SK-N-SH (cell line): ENCODE measurements around the gene ZNF775. TPM values are rescaled to one million over a fixed set of nuclear protein-coding genes. Genes with fewer than 3 reads are reported as not detected.

Experiments used
- CTCF ChIA-PET: fragments of 300-600, 350-600 bp; formaldehyde crosslinking; extraction: SDS; loops from one replicate; lab custom pipeline; 2021; lab: Yijun Ruan, JAX
- POLR2A ChIA-PET: fragments of 350-600 bp; sonication (Branson Sonifier 250); formaldehyde crosslinking; extraction: SDS; loops from one replicate; lab custom pipeline; 2020; ENCODE audit warnings: antibody characterized with exemption, inconsistent platforms; lab: Yijun Ruan, JAX
- DNase-seq: peaks from one replicate; pipeline ENCODE4 v3.0.0; 2012
- H2AFZ ChIP-seq: fragments of 200-600 bp; sonication (generic); 2 replicates; pipeline ENCODE4 v1.8.1; 2016; ENCODE audit warnings: antibody characterized with exemption, mild to moderate bottlenecking, low read depth
- H3F3A ChIP-seq: fragments of 200-600 bp; sonication (generic); replicated peaks from 2 replicates; pipeline ENCODE3; 2016; ENCODE audit warnings: antibody characterized with exemption, mild to moderate bottlenecking; ENCODE audit not compliant: insufficient read depth
- H3K27ac ChIP-seq, 2 experiments: fragments of 200-500 bp in 1 of 2; fragments of 200-600 bp in 1 of 2; sonication (Bioruptor generic) in 1 of 2; sonication (generic), shearing (Covaris generic) in 1 of 2; 2 replicates each; pipeline versions ENCODE4 v1.5.1 to v1.6.1; 2014 to 2016; ENCODE audit warnings: low read depth in 2 of 2, inconsistent platforms in 1 of 2, low read length in 1 of 2, mild to moderate bottlenecking in 1 of 2, mixed read lengths in 1 of 2
- H3K27me3 ChIP-seq: fragments of 200-600 bp; sonication (generic), shearing (Covaris generic); 2 replicates; pipeline ENCODE4 v1.6.1; 2016; ENCODE audit warnings: mixed run types; ENCODE audit not compliant: insufficient read depth
- H3K36me3 ChIP-seq, 2 experiments: fragments of 200-500 bp in 1 of 2; fragments of 200-600 bp in 1 of 2; sonication (Bioruptor generic) in 1 of 2; sonication (generic) in 1 of 2; replicated peaks in 1 of 2; 2 replicates each; pipeline versions ENCODE3 to v1.5.1; 2014 to 2016; ENCODE audit warnings: low read length in 1 of 2, mild to moderate bottlenecking in 1 of 2; ENCODE audit not compliant: insufficient read depth in 2 of 2, control insufficient read depth in 1 of 2
- H3K4me1 ChIP-seq, 2 experiments: fragments of 200-500 bp in 1 of 2; fragments of 200-600 bp in 1 of 2; sonication (Bioruptor generic) in 1 of 2; sonication (generic), shearing (Covaris generic) in 1 of 2; 2 replicates each; pipeline versions ENCODE4 v1.5.1 to v1.6.1; 2014 to 2016; ENCODE audit warnings: low read depth in 1 of 2, low read length in 1 of 2, mixed run types in 1 of 2; ENCODE audit not compliant: insufficient read depth in 2 of 2, control insufficient read depth in 1 of 2
- H3K4me2 ChIP-seq: fragments of 200-600 bp; sonication (generic), shearing (Covaris generic); 2 replicates; pipeline ENCODE4 v1.6.1; 2017; ENCODE audit warnings: mixed run types
- H3K4me3 ChIP-seq, 2 experiments: fragments of 200-500 bp in 1 of 2; fragments of 200-600 bp in 1 of 2; sonication (Bioruptor generic) in 1 of 2; sonication (generic), shearing (Covaris generic) in 1 of 2; 2 replicates each; pipeline versions ENCODE4 v1.5.1 to v1.8.1; 2014 to 2016; ENCODE audit warnings: low read depth in 2 of 2, inconsistent platforms in 1 of 2, low read length in 1 of 2, mild to moderate bottlenecking in 1 of 2, mixed read lengths in 1 of 2, moderate library complexity in 1 of 2
- H3K79me2 ChIP-seq: fragments of 200-600 bp; sonication (generic); 2 replicates; pipeline ENCODE4 v1.8.1; 2017; ENCODE audit warnings: mild to moderate bottlenecking; ENCODE audit not compliant: insufficient read depth
- H3K9ac ChIP-seq: fragments of 200-600 bp; sonication (generic); 2 replicates; pipeline ENCODE4 v1.6.1; 2017; ENCODE audit warnings: mixed run types
- H3K9me2 ChIP-seq: fragments of 200-600 bp; sonication (generic); 2 replicates; pipeline ENCODE4 v1.6.1; 2017; ENCODE audit warnings: mixed run types
- H3K9me3 ChIP-seq: fragments of 200-600 bp; sonication (generic); 2 replicates; pipeline ENCODE4 v1.6.1; 2017; ENCODE audit warnings: mixed run types, mild to moderate bottlenecking, moderate library complexity
- H4K20me1 ChIP-seq: fragments of 200-600 bp; sonication (generic); 2 replicates; pipeline ENCODE4 v1.6.1; 2017; ENCODE audit warnings: mild to moderate bottlenecking, mixed run types; ENCODE audit not compliant: insufficient read depth
- CTCF ChIP-seq: fragments of 200-600 bp; sonication (generic); IDR thresholded peaks from 2 replicates; pipeline ENCODE4 v1.6.1; 2017; ENCODE audit warnings: antibody characterized with exemption, mild to moderate bottlenecking, moderate library complexity
- ELF1 ChIP-seq: IDR thresholded peaks from 2 replicates; pipeline ENCODE4 v1.4.0; 2012
- EP300 ChIP-seq, 2 experiments: IDR thresholded peaks; 2 replicates each; pipeline versions ENCODE4 v1.4.0 to v1.6.1; 2012; ENCODE audit warnings: borderline replicate concordance in 1 of 2, low read depth in 1 of 2, low read length in 1 of 2
- FOXM1 ChIP-seq: IDR thresholded peaks from 2 replicates; pipeline ENCODE4 v1.4.0; 2012; ENCODE audit warnings: low read depth, mild to moderate bottlenecking
- GABPA ChIP-seq: IDR thresholded peaks from 2 replicates; pipeline ENCODE4 v1.4.0; 2012; ENCODE audit warnings: low read depth, mild to moderate bottlenecking
- MAX ChIP-seq: IDR thresholded peaks from 2 replicates; pipeline ENCODE4 v1.4.0; 2012; ENCODE audit warnings: low read depth
- MXI1 ChIP-seq: IDR thresholded peaks from 2 replicates; pipeline ENCODE4 v1.6.1; 2012; ENCODE audit warnings: mild to moderate bottlenecking, low read depth, low read length, improper control_type of control experiment
- NFIC ChIP-seq: IDR thresholded peaks from 2 replicates; pipeline ENCODE4 v1.4.0; 2012; ENCODE audit warnings: borderline replicate concordance
- RCOR1 ChIP-seq: fragments of 150-350 bp; IDR thresholded peaks from 2 replicates; pipeline ENCODE4 v1.6.1; 2017; ENCODE audit warnings: antibody characterized with exemption, low read length
- WGBS: methylation state at CpG from one replicate; pipeline ENCODE4 v1.1.6; 2017; ENCODE audit warnings: low lambda C conversion rate; 5-methylcytosine and 5-hydroxymethylcytosine counted together
- polyA plus RNA-seq, 3 experiments: library from polyadenylated mRNA; depleted of rRNA; stranded (reverse); fragments of >200 nt; gene quantifications; 2 replicates each; pipeline ENCODE4 v1.2.3, GENCODE V29; 2012

The ZNF775 gene
- polyA plus RNA-seq, 1 of the 3 experiments (the other 2 are of a cell fraction) = 5.0 TPM

- TF ChIP-seq NFIC (no peak), RCOR1 (no peak), MAX (no peak), GABPA (no peak), CTCF (no peak), ELF1 (no peak)
These were observed 15.8 kb upstream of the ZNF775 start (continued) for GRCh38 chr7:150363370-150363769.

- Histone ChIP-seq H3K27me3 (no peaks in the 10 kb centered on the region), H4K20me1 (no peaks in the 10 kb centered on the region), H3K36me3 (no peaks in the 10 kb centered on the region), H3F3A (peaks cover 10% of the 10 kb centered on the region), H3K27ac (no peak overlapping the region), H3K79me2 (peaks cover 3% of the 10 kb centered on the region), H3K9ac (no peak overlapping the region), H3K4me2 (no peak overlapping the region), H2AFZ (no peak overlapping the region), H3K9me3 (no peaks in the 10 kb centered on the region), H3K9me2 (no peaks in the 10 kb centered on the region), H3K4me1 (peaks cover 8 to 14% of the 10 kb centered on the region in 2 experiments), H3K4me3 (no peak overlapping the region)
- no peak for DNase-seq
- POLR2A ChIA-PET = no interaction called here
- CTCF ChIA-PET = interaction anchor here (1.3 to 1.4 kb wide), 2 partner anchors 56 to 67 kb away, joined by 4 read pairs; no protein-coding TSS in a partner anchor
- 89% methylated on average over 5 of the region's 5 CpGs for WGBS
- no peak for TF ChIP-seq RCOR1
- no peak for TF ChIP-seq MXI1
- TF ChIP-seq FOXM1 = no peak
- no peak for TF ChIP-seq EP300 (IDR thresholded peaks at IDR 0.05; ENCODE audit: borderline replicate concordance in 1 of 2, low read depth in 1 of 2, low read length in 1 of 2)
These were observed 15.3 kb upstream of the ZNF775 start for GRCh38 chr7:150363872-150364271.

- H3K9me3 ChIP-seq = no peaks in the 10 kb centered on the region
These were observed 13.9 kb upstream of the ZNF775 start for GRCh38 chr7:150365194-150365593.

More at GRCh38 chr7:150365194-150365593, 13.9 kb upstream of the ZNF775 start:
- Histone ChIP-seq H3K36me3 (no peaks in the 10 kb centered on the region), H4K20me1 (no peaks in the 10 kb centered on the region), H3K4me3 (no peak overlapping the region), H3K9ac (no peak overlapping the region), H2AFZ (no peak overlapping the region), H3K9me2 (no peaks in the 10 kb centered on the region), H3K4me2 (no peak overlapping the region), H3K27me3 (no peaks in the 10 kb centered on the region), H3K4me1 (peaks cover 17 to 19% of the 10 kb centered on the region in 2 experiments), H3K27ac (no peak overlapping the region), H3F3A (peaks cover 10% of the 10 kb centered on the region), H3K79me2 (peaks cover 16% of the 10 kb centered on the region)
- WGBS = 92% methylated on average over 10 of the region's 10 CpGs
- no peak for TF ChIP-seq NFIC
- no peak for DNase-seq
- ChIA-PET POLR2A (no interaction called here), CTCF (interaction anchor here (1.2 to 7.4 kb wide), 4 partner anchors 9 to 39 kb away, joined by 3 to 57 read pairs (median 4); no protein-coding TSS in a partner anchor)
